H1 (cell line): ENCODE results near the gene BCAS2. TPM values are rescaled to one million over a fixed set of nuclear protein-coding genes. Genes with fewer than 3 reads are reported as not detected.

Source experiments
- CTCF ChIA-PET: fragments of 300-600 bp; sonication (Branson Sonifier 250); formaldehyde crosslinking; loops from one replicate; lab custom pipeline; 2021; ENCODE audit not compliant: partially characterized antibody; lab: Charles Lee
- POLR2A ChIA-PET: fragments of 300-600 bp; sonication (Branson Sonifier 250); formaldehyde crosslinking; loops from one replicate; lab custom pipeline; 2021; ENCODE audit warnings: inconsistent platforms; ENCODE audit not compliant: partially characterized antibody; lab: Charles Lee
- DNase-seq, 2 experiments: peaks; one replicate each; pipeline versions ENCODE4 v3.0.0 to v3.0.0-alpha.2; 2010 to 2022; ENCODE audit warnings: low spot score in 2 of 2, low read depth in 1 of 2, mixed read lengths in 1 of 2
- FAIRE-seq: peaks from 2 replicates; lab custom pipeline; 2011; peaks lifted over from hg19 to GRCh38; lab: Jason Lieb, UNC
- H2AFZ ChIP-seq: 2 replicates; pipeline ENCODE4 v1.8.1; 2012; ENCODE audit warnings: low read length, inconsistent platforms
- H2AK5ac ChIP-seq: 2 replicates; pipeline ENCODE4 v1.6.1; 2013; ENCODE audit warnings: low read depth, low read length
- H2BK120ac ChIP-seq: replicated peaks from 2 replicates; pipeline ENCODE3; 2013; ENCODE audit warnings: low read depth, low read length, inconsistent platforms
- H2BK12ac ChIP-seq: 2 replicates; pipeline ENCODE4 v1.6.1; 2013; ENCODE audit warnings: low read depth, low read length
- H2BK15ac ChIP-seq: 2 replicates; pipeline ENCODE4 v1.6.1; 2013; ENCODE audit warnings: low read length
- H2BK20ac ChIP-seq: 2 replicates; pipeline ENCODE4 v1.6.1; 2013; ENCODE audit warnings: low read length
- H2BK5ac ChIP-seq: 2 replicates; pipeline ENCODE4 v1.6.1; 2013; ENCODE audit warnings: low read depth, low read length
- H3K14ac ChIP-seq: 2 replicates; pipeline ENCODE4 v1.6.1; 2013; ENCODE audit warnings: inconsistent platforms; ENCODE audit not compliant: insufficient read length
- H3K18ac ChIP-seq: 2 replicates; pipeline ENCODE4 v1.6.1; 2013; ENCODE audit warnings: low read length; ENCODE audit errors: extremely low read depth
- H3K23ac ChIP-seq: 2 replicates; pipeline ENCODE4 v1.6.1; 2013; ENCODE audit warnings: inconsistent platforms; ENCODE audit not compliant: insufficient read length
- H3K23me2 ChIP-seq: 2 replicates; pipeline ENCODE4 v1.6.1; 2013; ENCODE audit warnings: low read depth, low read length
- H3K27ac ChIP-seq: 2 replicates; pipeline ENCODE4 v1.6.1; 2011; ENCODE audit warnings: low read depth, low read length, inconsistent platforms
- H3K27me3 ChIP-seq, 4 experiments: replicated peaks in 1 of 4; 1 replicate in 1 of 4; 2 replicates in 3 of 4; pipeline versions ENCODE4 v1.6.1 to v1.8.1; 2011 to 2013; ENCODE audit warnings: low read length in 3 of 4, mild to moderate bottlenecking in 3 of 4, inconsistent platforms in 2 of 4, mixed read lengths in 2 of 4, moderate library complexity in 1 of 4; ENCODE audit not compliant: control insufficient read depth in 3 of 4, insufficient read depth in 3 of 4; ENCODE audit errors: extremely low read depth in 1 of 4
- H3K36me3 ChIP-seq, 4 experiments: 2 replicates each; pipeline versions ENCODE4 v1.6.1 to v1.8.1; 2011 to 2013; ENCODE audit warnings: mild to moderate bottlenecking in 4 of 4, low read length in 3 of 4, moderate library complexity in 2 of 4, control low read depth in 1 of 4, inconsistent platforms in 1 of 4; ENCODE audit not compliant: insufficient read depth in 4 of 4, control insufficient read depth in 2 of 4
- H3K4ac ChIP-seq: replicated peaks from 2 replicates; pipeline ENCODE3; 2013; ENCODE audit warnings: low read length, low read depth, mixed read lengths, inconsistent platforms; ENCODE audit not compliant: insufficient read length
- H3K4me1 ChIP-seq, 4 experiments: replicated peaks in 1 of 4; 1 replicate in 1 of 4; 2 replicates in 3 of 4; pipeline versions ENCODE4 v1.6.1 to v1.8.1; 2011 to 2013; ENCODE audit warnings: low read length in 3 of 4, inconsistent platforms in 2 of 4, mixed read lengths in 1 of 4; ENCODE audit not compliant: insufficient read depth in 4 of 4, control insufficient read depth in 3 of 4
- H3K4me2 ChIP-seq, 2 experiments: 2 replicates each; pipeline versions ENCODE4 v1.6.1 to v1.8.1; 2011 to 2013; ENCODE audit warnings: low read depth in 2 of 2, low read length in 2 of 2, control low read depth in 1 of 2, inconsistent platforms in 1 of 2, mild to moderate bottlenecking in 1 of 2; ENCODE audit not compliant: insufficient read depth in 1 of 2
- H3K4me3 ChIP-seq, 4 experiments: fragments of 200-600, 300-600 bp in 1 of 4; sonication (generic), shearing (Covaris generic), sonication (Bioruptor Twin) in 1 of 4; 2 replicates each; pipeline versions ENCODE4 v1.5.1 to v1.8.1; 2011 to 2016; ENCODE audit warnings: low read length in 4 of 4, low read depth in 3 of 4, control low read depth in 2 of 4, inconsistent platforms in 2 of 4, mild to moderate bottlenecking in 2 of 4, mixed read lengths in 1 of 4, moderate library complexity in 1 of 4; ENCODE audit not compliant: insufficient read depth in 2 of 4; ENCODE audit errors: extremely low read depth in 1 of 4
- H3K56ac ChIP-seq: replicated peaks from 2 replicates; pipeline ENCODE3; 2013; ENCODE audit warnings: low read depth, mild to moderate bottlenecking, mixed read lengths, low read length, inconsistent platforms; ENCODE audit not compliant: insufficient read length
- H3K79me1 ChIP-seq: 2 replicates; pipeline ENCODE4 v1.6.1; 2013; ENCODE audit warnings: low read depth, low read length, control low read depth
- H3K79me2 ChIP-seq, 2 experiments: 2 replicates each; pipeline versions ENCODE4 v1.6.1 to v1.8.1; 2012 to 2013; ENCODE audit warnings: low read length in 2 of 2, mild to moderate bottlenecking in 2 of 2, inconsistent platforms in 1 of 2; ENCODE audit not compliant: insufficient read depth in 2 of 2, control insufficient read depth in 1 of 2
- H3K9ac ChIP-seq, 4 experiments: replicated peaks in 1 of 4; 1 replicate in 1 of 4; 2 replicates in 3 of 4; pipeline versions ENCODE4 v1.6.1 to v1.8.1; 2011 to 2013; ENCODE audit warnings: low read depth in 3 of 4, low read length in 3 of 4, control low read depth in 2 of 4, mild to moderate bottlenecking in 2 of 4, moderate library complexity in 2 of 4, inconsistent platforms in 1 of 4; ENCODE audit errors: extremely low read depth in 1 of 4
- H3K9me3 ChIP-seq, 2 experiments: 2 replicates each; pipeline versions ENCODE4 v1.6.1 to v1.8.1; 2012 to 2013; ENCODE audit warnings: mild to moderate bottlenecking in 2 of 2, moderate library complexity in 2 of 2, control low read depth in 1 of 2, inconsistent platforms in 1 of 2, low read depth in 1 of 2, low read length in 1 of 2, mixed read lengths in 1 of 2; ENCODE audit not compliant: insufficient read depth in 2 of 2
- H4K20me1 ChIP-seq, 2 experiments: replicated peaks in 1 of 2; 2 replicates each; pipeline versions ENCODE3 to v1.8.1; 2011 to 2013; ENCODE audit warnings: inconsistent platforms in 2 of 2, low read length in 2 of 2, mild to moderate bottlenecking in 1 of 2; ENCODE audit not compliant: insufficient read depth in 2 of 2, control insufficient read depth in 1 of 2
- H4K5ac ChIP-seq: 2 replicates; pipeline ENCODE4 v1.6.1; 2013; ENCODE audit warnings: low read length, low read depth, mixed read lengths, inconsistent platforms; ENCODE audit not compliant: insufficient read length
- H4K8ac ChIP-seq: 2 replicates; pipeline ENCODE4 v1.8.0; 2013; ENCODE audit warnings: mild to moderate bottlenecking, moderate library complexity, low read length, inconsistent platforms; ENCODE audit not compliant: insufficient read depth; ENCODE audit errors: extremely low read depth
- H4K91ac ChIP-seq: replicated peaks from 2 replicates; pipeline ENCODE3; 2013; ENCODE audit warnings: low read length, mixed read lengths, inconsistent platforms; ENCODE audit not compliant: insufficient read length
- ATF2 ChIP-seq: IDR thresholded peaks from 2 replicates; pipeline ENCODE4 v1.6.1; 2012; ENCODE audit warnings: low read length, inconsistent platforms
- BACH1 ChIP-seq: IDR thresholded peaks from 2 replicates; pipeline ENCODE4 v1.6.1; 2012; ENCODE audit warnings: low read length, improper control_type of control experiment
- CHD1 ChIP-seq: IDR thresholded peaks from 2 replicates; pipeline ENCODE4 v1.6.1; 2012; ENCODE audit warnings: low read depth, low read length, improper control_type of control experiment
- CHD2 ChIP-seq: IDR thresholded peaks from 2 replicates; pipeline ENCODE4 v1.6.1; 2012; ENCODE audit warnings: low read length, improper control_type of control experiment
- GTF2F1 ChIP-seq: IDR thresholded peaks from 2 replicates; pipeline ENCODE4 v1.6.1; 2012; ENCODE audit warnings: low read depth, low read length, improper control_type of control experiment, borderline replicate concordance
- MAX ChIP-seq: IDR thresholded peaks from 2 replicates; pipeline ENCODE4 v1.6.1; 2012; ENCODE audit warnings: inconsistent platforms
- POU5F1 ChIP-seq: IDR thresholded peaks from 2 replicates; pipeline ENCODE4 v1.6.1; 2011; ENCODE audit warnings: low read depth, mild to moderate bottlenecking, low read length, moderate library complexity
- RFX5 ChIP-seq: IDR thresholded peaks from 2 replicates; pipeline ENCODE4 v1.6.1; 2011; ENCODE audit warnings: low read depth, low read length, improper control_type of control experiment, borderline replicate concordance
- SP1 ChIP-seq: IDR thresholded peaks from 2 replicates; pipeline ENCODE4 v1.6.1; 2011; ENCODE audit warnings: low read depth, low read length
- SP4 ChIP-seq: IDR thresholded peaks from 2 replicates; pipeline ENCODE4 v1.6.1; 2012; ENCODE audit warnings: low read length, inconsistent platforms
- TAF1 ChIP-seq: IDR thresholded peaks from 2 replicates; pipeline ENCODE4 v1.6.1; 2011; ENCODE audit warnings: mild to moderate bottlenecking, low read depth, low read length
- TBP ChIP-seq: IDR thresholded peaks from 2 replicates; pipeline ENCODE4 v1.6.1; 2011; ENCODE audit warnings: low read depth, low read length, improper control_type of control experiment
- TEAD4 ChIP-seq: IDR thresholded peaks from 2 replicates; pipeline ENCODE4 v1.6.1; 2012; ENCODE audit warnings: low read depth, low read length, inconsistent platforms, mixed read lengths
- WGBS, 2 experiments: shearing (Covaris generic) in 1 of 2; methylation state at CpG; one replicate each; pipeline versions ENCODE4 v1.1.6 to v1.1.7; 2013 to 2015; ENCODE audit warnings: low lambda C conversion rate in 2 of 2, mixed read lengths in 2 of 2, inconsistent platforms in 1 of 2, low coverage in 1 of 2, missing lambda C conversion rate in 1 of 2; ENCODE audit not compliant: insufficient replicate concordance in 2 of 2, insufficient coverage in 1 of 2, insufficient read length in 1 of 2; ENCODE audit errors: extremely low coverage in 1 of 2, missing lambda C conversion rate in 1 of 2; 5-methylcytosine and 5-hydroxymethylcytosine counted together
- polyA plus RNA-seq, 7 experiments: library from polyadenylated mRNA; depleted of rRNA in 3 of 7; stranded (reverse) in 5 of 7; unstranded in 2 of 7; fragments of >200 nt in 5 of 7; fragments of 200-250 nt in 2 of 7; gene quantifications; 1 replicate in 5 of 7; 2 replicates in 1 of 7; 4 replicates in 1 of 7; pipeline versions ENCODE4 v1.2.1 to v1.2.3, GENCODE V29; 2011 to 2013; ENCODE audit warnings: missing spikeins in 2 of 7, mixed read lengths in 2 of 7
- total RNA-seq: library from RNA; stranded (reverse); fragmentation: NEBNext Ultra II Directional; extraction: Animal tissue kit (Norgen Biotek cat#: 25700); gene quantifications from 2 replicates; pipeline ENCODE4 v1.2.1, GENCODE V29; 2021

BCAS2 gene
- total and polyA plus RNA-seq, 2 of the 8 experiments (the other 6 are each of a cell fraction or from before 2014, with no cell fraction given): 18.0 to 52.2 TPM

- WGBS, 2 experiments: 92% methylated on average over 1 of the region's 1 CpG; no CpG with 5 or more reads in 1 of the 2 experiments
- no peak overlapping the region for H3K18ac ChIP-seq
These were observed 25.8 kb upstream of the BCAS2 start for GRCh38 chr1:114607223-114607622.

More at GRCh38 chr1:114607223-114607622, 25.8 kb upstream of the BCAS2 start:
- CTCF ChIA-PET: interaction anchor here (0.8 to 1.0 kb wide), 2 partner anchors 9 to 261 kb away, joined by 3 read pairs; no protein-coding TSS in a partner anchor
- Histone ChIP-seq H4K20me1 (peaks cover 0 to 2% of the 10 kb centered on the region in 2 experiments), H4K91ac (no peak overlapping the region), H3K14ac (no peak overlapping the region), H3K9me3 (no peaks in the 10 kb centered on the region), H3K4me2 (no peak overlapping the region), H2AK5ac (no peak overlapping the region), H3K4ac (no peak overlapping the region), H3K23me2 (no peaks in the 10 kb centered on the region), H3K9ac (no peak overlapping the region), H3K4me3 (no peak overlapping the region), H3K79me1 (no peaks in the 10 kb centered on the region), H2BK120ac (no peak overlapping the region), H3K36me3 (no peaks in the 10 kb centered on the region), H3K4me1 (no peaks in the 10 kb centered on the region), H2BK15ac (no peak overlapping the region), H2AFZ (no peak overlapping the region), H4K8ac (no peak overlapping the region), H4K5ac (no peak overlapping the region), H3K23ac (no peak overlapping the region), H3K27ac (no peak overlapping the region), H3K27me3 (no peaks in the 10 kb centered on the region), H2BK12ac (no peak overlapping the region), H2BK20ac (no peak overlapping the region), H2BK5ac (no peak overlapping the region), H3K56ac (no peak overlapping the region), H3K79me2 (no peaks in the 10 kb centered on the region)
- FAIRE-seq: no peak
- POLR2A ChIA-PET: no interaction called here
- DNase-seq: no peak
- TF ChIP-seq ATF2: no peak
- no peak for TF ChIP-seq RFX5
- TF ChIP-seq CHD1: no peak
- TF ChIP-seq BACH1: no peak
- TF ChIP-seq CHD2: no peak
- no peak for TF ChIP-seq TBP
- no peak for TF ChIP-seq POU5F1
- TF ChIP-seq SP4: no peak
- TF ChIP-seq MAX: no peak
- no peak for TF ChIP-seq GTF2F1
- TF ChIP-seq TAF1: no peak
- no peak for TF ChIP-seq SP1
- no peak for TF ChIP-seq TEAD4
